Activated CD4-positive, alpha-beta T cell treated with anti-CD3 and anti-CD28 coated beads, Interleukin-2, amount 10 ng/mL, durations not matched to agents 24 days and 14 days (primary cell): ENCODE results near the gene DNMBP. TPM values are rescaled to one million over a fixed set of nuclear protein-coding genes. Genes with fewer than 3 reads are reported as not detected.

ENCODE experiments used
- DNase-seq: peaks from one replicate; pipeline ENCODE4 v3.0.0; 2022
- H3K27ac Mint-ChIP-seq: one replicate; pipeline ENCODE4 v1.8.0; 2022; ENCODE audit warnings: mild to moderate bottlenecking, mixed read lengths
- H3K27me3 Mint-ChIP-seq: one replicate; pipeline ENCODE4 v1.8.0; 2022; ENCODE audit warnings: mixed read lengths
- H3K36me3 Mint-ChIP-seq: one replicate; pipeline ENCODE4 v1.8.0; 2022; ENCODE audit warnings: low read depth, mild to moderate bottlenecking, mixed read lengths
- H3K4me1 Mint-ChIP-seq: one replicate; pipeline ENCODE4 v1.8.0; 2021; ENCODE audit warnings: mixed read lengths
- H3K4me3 Mint-ChIP-seq: one replicate; pipeline ENCODE4 v1.8.0; 2022; ENCODE audit warnings: mild to moderate bottlenecking, moderate library complexity, mixed read lengths
- H3K9me3 Mint-ChIP-seq: one replicate; pipeline ENCODE4 v1.8.0; 2021; ENCODE audit warnings: mixed read lengths
- intact Hi-C: fragments of 100-400 bp; cut with micrococcal nuclease; formaldehyde crosslinking; loops from one replicate; pipeline ENCODE4 v1.15.1; 2023
- total RNA-seq: library from RNA; stranded (reverse); gene quantifications from 2 replicates; pipeline ENCODE4 v1.2.3, GENCODE V29; 2022

Gene DNMBP
- total RNA-seq, 1 donor from 2014 or later: 1.3 TPM

DNA sequence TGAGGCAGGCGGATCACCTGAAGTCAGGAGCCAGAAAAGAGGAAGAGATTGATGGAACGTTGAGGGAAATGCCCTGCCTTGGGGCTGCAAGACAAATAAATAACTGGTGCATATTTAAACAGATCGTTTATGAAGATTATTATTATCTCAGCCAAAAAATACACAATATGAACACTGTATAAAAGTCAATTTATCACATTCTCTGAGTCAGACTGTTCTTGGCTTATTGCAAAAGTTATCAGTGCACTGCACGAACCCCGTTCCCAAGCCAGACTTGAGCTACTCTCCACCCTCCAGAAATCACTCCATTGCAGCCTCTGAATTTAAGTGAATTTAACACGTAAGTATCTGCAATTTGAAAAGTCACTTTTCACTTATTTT lies 1.6 kb downstream of the DNMBP start:
- Mint-ChIP-seq H3K9me3 (no peaks in the 10 kb centered on the region), H3K27me3 (peaks cover 29% of the 10 kb centered on the region), H3K4me3 (peak overlapping the region; percentile 86), H3K27ac (no peak overlapping the region), H3K36me3 (no peaks in the 10 kb centered on the region), H3K4me1 (peaks cover 37% of the 10 kb centered on the region)
- intact Hi-C loops: no loop called here
- DNase-seq: no peak

DNA sequence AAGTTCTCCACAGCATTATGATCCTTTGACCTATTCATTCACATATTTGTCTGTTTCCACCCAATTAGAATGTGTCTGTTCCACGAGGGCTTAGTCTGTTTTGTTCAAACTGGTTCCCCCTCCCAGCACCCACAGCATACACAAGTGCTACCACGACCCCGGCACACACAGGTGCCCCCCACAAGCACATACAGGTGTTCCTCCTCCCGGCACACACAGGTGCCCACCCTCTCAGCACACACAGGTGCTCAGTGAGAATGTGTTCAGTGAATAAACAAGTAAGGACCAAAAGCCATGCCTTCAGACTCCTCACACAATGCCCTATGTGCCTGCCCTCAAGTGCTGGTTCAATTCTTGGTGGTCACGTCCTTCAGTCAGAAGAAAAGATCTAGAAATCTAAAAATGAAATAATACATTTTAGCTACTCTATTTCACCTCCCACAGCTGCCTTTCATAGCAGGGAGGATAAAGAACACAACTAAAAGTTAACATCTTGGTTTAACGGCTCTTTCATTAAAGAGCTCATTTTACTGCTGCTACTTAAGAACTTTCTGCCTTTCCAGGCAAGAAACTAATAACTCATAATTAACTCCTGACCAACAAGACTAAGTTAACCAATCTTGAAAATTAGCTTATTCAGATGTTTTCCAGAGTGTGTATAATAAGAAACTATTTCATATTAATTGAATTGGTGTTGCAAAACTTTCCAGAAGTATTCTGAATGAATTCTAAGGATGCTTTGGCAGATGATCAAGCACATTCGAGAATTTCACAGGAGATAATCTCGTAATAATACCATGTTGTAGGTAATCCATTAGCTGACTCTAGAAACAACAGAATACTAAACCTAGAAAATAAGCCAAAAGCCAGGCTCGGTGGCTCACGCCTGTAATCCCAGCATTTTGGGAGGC lies 2.3 kb downstream of the DNMBP start:
- Mint-ChIP-seq H3K4me3 (peak overlapping the region; percentile 51), H3K9me3 (no peaks in the 10 kb centered on the region), H3K27ac (no peak overlapping the region), H3K27me3 (peaks cover 30% of the 10 kb centered on the region), H3K4me1 (peaks cover 37% of the 10 kb centered on the region), H3K36me3 (no peaks in the 10 kb centered on the region)
- intact Hi-C loops: no loop called here
- DNase-seq: no peak

DNA sequence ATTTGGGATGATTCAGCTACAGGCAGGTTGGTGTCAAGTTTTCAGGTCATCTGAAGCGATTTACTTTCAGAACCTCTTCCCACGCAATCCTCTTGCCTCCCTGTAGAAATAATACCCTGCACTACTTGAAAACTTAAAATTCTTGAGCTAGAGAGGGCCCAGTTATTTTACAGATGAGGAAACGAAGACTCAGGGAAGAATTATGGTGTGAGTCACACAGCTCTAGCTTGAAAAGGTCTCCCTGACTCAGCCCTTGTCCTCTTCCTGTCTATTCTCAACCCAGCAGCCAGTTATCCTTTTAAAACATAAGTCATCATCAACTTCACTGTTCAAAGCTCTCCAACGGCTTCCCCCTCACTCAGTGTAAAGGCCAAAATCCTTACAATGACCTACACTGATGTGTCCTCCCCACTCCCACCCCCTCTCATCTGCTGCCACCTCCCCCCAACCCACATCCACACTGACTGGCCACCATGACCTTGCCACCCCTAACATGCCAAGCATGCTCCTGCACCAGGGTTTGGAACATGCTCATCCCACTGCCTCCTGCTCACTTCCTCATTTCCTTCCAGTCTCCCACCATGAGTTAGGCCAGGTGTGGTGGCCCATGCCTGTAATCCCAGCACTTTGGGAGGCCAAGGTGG lies 3.4 kb downstream of the DNMBP start:
- Mint-ChIP-seq H3K27me3 (peaks cover 27% of the 10 kb centered on the region), H3K36me3 (no peaks in the 10 kb centered on the region), H3K4me1 (peaks cover 37% of the 10 kb centered on the region), H3K27ac (peak overlapping the region; percentile 22), H3K4me3 (peak overlapping the region; percentile 42), H3K9me3 (no peaks in the 10 kb centered on the region)
- intact Hi-C loops: loop anchor here (1.0 kb wide), 1 partner anchor 160 kb away; no protein-coding TSS in a partner anchor
- no peak for DNase-seq

DNA sequence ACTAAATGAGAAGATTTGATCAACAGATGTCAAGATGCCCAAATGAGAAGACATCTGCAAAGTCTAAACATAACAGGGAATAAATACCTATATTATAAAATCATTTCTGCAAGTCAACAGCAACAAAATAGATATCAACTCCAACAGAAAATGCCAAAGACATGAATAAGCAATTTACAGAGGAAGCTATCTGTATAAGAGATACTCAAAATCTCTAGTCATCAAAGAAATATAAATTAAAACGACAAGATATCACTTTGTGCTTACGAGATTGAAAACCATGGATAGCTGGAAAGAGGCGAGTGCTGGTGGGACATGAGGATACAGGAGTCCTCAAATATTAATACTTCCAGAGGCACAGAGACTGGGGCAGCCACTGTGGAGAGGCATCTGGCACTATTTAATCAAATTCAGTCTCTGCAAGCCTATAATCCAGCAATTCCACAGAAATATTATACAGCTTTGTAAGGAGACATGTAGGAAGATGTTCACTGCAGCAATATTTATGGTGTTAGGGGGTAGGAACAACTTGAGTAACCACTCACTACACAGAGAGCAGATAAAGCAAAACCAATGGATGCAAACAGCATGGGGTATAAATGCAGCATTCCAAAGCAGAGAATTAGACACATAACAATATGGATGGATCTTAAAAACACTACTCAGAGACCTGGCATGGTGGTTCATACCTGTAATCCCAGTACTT lies 4.8 kb downstream of the DNMBP start:
- no peaks in the 10 kb centered on the region for H3K36me3 Mint-ChIP-seq
- H3K9me3 Mint-ChIP-seq: no peaks in the 10 kb centered on the region
- H3K4me1 Mint-ChIP-seq: peaks cover 31% of the 10 kb centered on the region
- no peak overlapping the region for H3K27ac Mint-ChIP-seq
- no peak for DNase-seq
- peaks cover 14% of the 10 kb centered on the region for H3K27me3 Mint-ChIP-seq
- intact Hi-C loops: no loop called here
- no peak overlapping the region for H3K4me3 Mint-ChIP-seq

DNA sequence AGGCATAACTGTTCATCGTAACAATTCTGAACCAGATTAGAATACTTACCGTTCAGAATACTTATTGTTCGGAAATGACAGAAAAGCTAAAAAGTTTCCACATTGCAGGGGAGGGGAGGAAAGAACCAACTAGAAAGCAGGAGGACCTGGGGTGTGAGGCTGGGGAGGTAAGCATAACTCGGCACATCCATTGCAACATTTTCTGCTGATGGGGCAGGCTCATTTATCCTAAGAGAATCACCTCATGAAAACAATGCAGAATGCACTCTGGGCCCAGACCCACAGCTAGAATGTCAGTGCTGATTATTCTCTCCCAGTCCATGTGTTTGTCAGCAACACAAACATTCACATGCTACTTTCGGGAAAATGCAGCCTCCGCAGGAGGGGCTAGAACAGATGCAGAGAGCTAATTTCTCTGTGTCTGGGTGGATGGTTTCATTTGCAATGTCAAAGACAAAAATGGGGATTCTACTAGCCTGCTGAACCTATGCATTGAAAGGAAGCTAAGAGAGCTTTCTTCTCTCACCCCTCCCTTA lies 9.6 kb downstream of the DNMBP start:
- Mint-ChIP-seq H3K4me1 (peaks cover 10% of the 10 kb centered on the region), H3K36me3 (no peaks in the 10 kb centered on the region), H3K4me3 (no peak overlapping the region), H3K9me3 (no peaks in the 10 kb centered on the region), H3K27me3 (peaks cover 6% of the 10 kb centered on the region), H3K27ac (no peak overlapping the region)
- intact Hi-C loops: no loop called here
- no peak for DNase-seq

DNA sequence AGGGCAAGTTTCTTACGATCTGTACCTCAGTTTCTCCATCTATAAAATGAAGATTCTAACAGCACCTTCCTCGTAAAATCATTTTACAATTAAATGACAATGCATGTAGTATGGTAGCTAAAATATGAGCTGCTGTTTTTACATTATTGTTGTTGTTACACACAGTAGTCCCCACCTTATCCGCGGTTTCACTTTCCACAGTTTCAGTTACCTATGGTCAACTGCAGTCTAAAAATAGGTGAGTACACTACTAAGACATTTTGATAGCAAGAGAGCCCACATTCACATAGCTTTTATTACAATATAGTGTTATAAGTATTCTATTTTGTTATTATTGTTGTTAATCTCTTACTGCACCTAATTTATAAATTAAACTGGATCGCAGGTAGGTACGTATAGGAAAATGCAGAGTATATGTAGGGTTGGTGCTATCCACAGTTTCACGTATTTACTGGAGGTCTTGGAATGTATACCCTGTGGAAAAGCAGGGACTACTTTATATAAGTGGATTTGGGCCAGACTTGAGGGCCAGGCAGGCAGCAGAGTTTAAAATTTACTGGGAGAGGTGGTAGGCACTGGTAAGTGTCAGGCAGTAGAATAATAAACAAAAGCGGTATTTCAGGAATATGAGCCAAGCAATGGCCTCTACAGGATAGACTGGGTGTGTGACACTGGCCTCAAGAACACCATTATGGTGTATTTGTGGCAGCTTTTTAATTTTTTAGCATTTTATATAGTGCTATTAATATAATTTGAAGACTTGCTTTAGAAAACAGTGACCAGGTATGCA lies 10.2 kb downstream of the DNMBP start:
- H3K27me3 Mint-ChIP-seq: peaks cover 6% of the 10 kb centered on the region
- no peaks in the 10 kb centered on the region for H3K9me3 Mint-ChIP-seq
- intact Hi-C loops: no loop called here
- no peak for DNase-seq
- no peak overlapping the region for H3K27ac Mint-ChIP-seq
- no peaks in the 10 kb centered on the region for H3K36me3 Mint-ChIP-seq
- peaks cover 10% of the 10 kb centered on the region for H3K4me1 Mint-ChIP-seq
- no peak overlapping the region for H3K4me3 Mint-ChIP-seq

DNA sequence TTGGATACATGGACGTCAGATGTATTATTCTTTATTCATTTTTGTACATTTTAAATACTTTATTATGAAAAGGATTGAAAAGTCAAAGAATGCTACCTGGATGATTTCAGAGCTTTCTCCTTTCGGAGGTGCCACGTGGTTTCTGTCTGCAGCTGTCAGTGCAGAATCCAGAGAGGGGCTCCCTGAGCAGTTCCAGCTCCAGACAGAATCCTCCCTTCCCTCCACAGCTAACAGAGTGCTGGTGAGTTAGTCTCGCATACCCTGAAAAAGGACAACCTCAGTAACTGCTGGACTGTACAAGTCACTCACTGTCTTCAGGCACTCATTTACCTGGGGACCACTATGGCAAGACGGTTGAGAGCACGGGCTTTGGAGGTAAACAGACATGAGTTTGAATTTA lies 10.9 kb downstream of the DNMBP start:
- no peak overlapping the region for H3K27ac Mint-ChIP-seq
- no peak for DNase-seq
- H3K9me3 Mint-ChIP-seq: no peaks in the 10 kb centered on the region
- intact Hi-C loops: no loop called here
- peaks cover 6% of the 10 kb centered on the region for H3K27me3 Mint-ChIP-seq
- H3K4me3 Mint-ChIP-seq: no peak overlapping the region
- peaks cover 14% of the 10 kb centered on the region for H3K4me1 Mint-ChIP-seq
- H3K36me3 Mint-ChIP-seq: no peaks in the 10 kb centered on the region

DNA sequence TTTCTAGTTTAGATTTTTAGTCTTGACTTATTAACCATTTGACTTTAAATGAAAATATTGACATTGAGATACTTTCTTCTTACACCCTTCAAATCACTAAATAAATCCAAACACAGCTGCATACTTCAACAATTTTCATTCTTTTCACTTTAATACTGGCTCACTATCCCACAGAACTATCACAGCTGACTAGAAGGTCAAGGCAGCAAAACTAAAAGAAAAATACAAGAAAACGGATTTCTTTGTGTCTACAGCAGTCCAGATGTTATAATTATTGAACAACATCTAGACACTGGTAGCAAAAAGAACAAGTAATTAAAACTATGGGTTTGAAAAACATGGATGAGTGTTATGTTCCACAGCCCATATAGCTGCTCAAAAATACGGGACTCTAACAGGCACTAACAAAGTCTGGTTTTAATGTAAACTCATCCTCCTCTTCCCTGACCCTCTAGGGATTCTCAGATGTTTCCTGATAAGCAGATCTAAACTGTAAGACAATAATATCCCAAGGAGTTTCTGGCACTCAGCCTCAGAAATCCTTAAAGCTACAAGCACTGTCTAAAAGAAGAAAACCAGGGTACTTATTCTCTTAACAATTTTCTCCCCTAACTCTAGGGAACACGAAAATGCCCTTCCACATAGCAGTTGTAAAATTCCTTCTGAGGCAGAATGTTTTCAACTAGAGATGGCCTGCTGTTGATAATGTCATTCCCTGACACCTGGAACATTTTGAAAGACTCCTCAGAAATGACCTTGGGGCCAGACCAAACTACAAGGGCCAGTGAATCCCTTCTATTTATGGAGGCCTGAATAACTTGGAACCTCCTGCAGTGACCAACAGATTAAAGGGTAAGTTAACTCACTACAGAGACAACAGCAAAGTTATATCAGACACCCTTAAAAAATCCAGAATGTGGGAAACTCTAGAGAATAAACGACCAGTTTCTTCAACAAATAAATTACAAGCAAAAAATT lies 12.8 kb downstream of the DNMBP start:
- intact Hi-C loops: no loop called here
- no peaks in the 10 kb centered on the region for H3K9me3 Mint-ChIP-seq
- no peak overlapping the region for H3K27ac Mint-ChIP-seq
- no peak overlapping the region for H3K4me3 Mint-ChIP-seq
- H3K4me1 Mint-ChIP-seq: peaks cover 16% of the 10 kb centered on the region
- no peak for DNase-seq
- H3K36me3 Mint-ChIP-seq: no peaks in the 10 kb centered on the region
- peaks cover 2% of the 10 kb centered on the region for H3K27me3 Mint-ChIP-seq

DNA sequence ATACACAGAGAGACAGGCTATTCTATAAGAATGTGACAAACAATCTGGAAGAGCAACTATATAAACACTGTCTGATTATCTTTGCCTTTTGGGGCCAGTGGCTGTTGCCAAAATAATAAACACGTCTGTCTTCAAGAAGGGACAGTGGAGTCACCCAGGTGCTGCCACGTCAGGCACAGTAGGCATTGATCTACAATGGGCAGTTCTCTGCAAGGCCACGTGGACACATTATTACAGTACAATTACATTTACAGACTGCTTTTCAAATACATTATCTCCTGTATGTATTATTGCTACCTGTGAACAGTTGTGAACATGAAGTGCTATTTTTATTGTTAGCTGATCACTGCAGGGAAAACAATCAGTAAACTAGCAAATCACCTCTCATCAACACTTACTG lies 14.0 kb downstream of the DNMBP start:
- Mint-ChIP-seq H3K9me3 (no peaks in the 10 kb centered on the region), H3K36me3 (no peaks in the 10 kb centered on the region), H3K27ac (no peak overlapping the region), H3K4me3 (no peak overlapping the region), H3K27me3 (peaks cover 2% of the 10 kb centered on the region), H3K4me1 (peaks cover 16% of the 10 kb centered on the region)
- intact Hi-C loops: no loop called here
- no peak for DNase-seq

DNA sequence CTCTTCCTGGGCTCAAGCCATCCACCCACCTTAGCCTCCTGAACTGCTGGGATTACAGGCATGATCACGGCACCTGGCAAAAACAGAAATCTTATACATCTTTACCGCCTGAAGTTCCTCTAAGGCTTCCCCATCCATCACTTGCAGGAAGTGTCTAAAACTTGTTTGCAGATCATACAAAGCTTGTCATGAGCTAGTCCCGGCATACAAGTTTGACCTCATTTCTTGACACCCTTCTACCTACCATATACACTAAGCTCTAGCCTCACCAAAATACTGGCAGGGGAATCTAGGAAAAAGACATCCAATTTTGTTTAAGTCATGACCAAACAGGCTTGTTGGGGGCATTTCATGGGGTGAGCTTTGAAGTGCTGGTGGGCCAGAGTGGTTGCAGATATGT lies 14.5 kb downstream of the DNMBP start:
- intact Hi-C loops: no loop called here
- Mint-ChIP-seq H3K27ac (no peak overlapping the region), H3K4me1 (peaks cover 16% of the 10 kb centered on the region), H3K36me3 (no peaks in the 10 kb centered on the region), H3K27me3 (peaks cover 2% of the 10 kb centered on the region), H3K9me3 (no peaks in the 10 kb centered on the region), H3K4me3 (no peak overlapping the region)
- DNase-seq: no peak

DNA sequence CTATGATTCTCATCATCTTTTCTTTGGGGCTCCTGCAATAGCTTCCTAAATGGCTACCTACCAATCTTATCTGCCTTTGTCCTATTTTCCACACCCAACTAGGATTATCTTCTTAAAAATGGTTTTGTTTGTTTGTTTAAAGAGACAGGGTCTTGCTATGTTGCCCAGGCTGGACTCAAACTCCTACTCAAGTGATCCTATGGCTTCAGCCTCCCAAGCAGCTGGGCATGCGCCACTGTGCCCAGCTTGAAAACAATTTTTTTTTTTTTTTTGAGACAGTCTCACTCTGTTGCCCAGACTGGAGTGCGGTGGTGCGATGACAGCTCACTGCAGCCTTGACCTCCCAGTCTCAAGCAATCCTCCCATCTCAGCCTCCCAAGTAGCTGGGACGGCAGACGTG lies 14.9 kb downstream of the DNMBP start:
- H3K27ac Mint-ChIP-seq: no peak overlapping the region
- no peaks in the 10 kb centered on the region for H3K9me3 Mint-ChIP-seq
- no peak overlapping the region for H3K4me3 Mint-ChIP-seq
- H3K4me1 Mint-ChIP-seq: peaks cover 16% of the 10 kb centered on the region
- intact Hi-C loops: no loop called here
- peaks cover 2% of the 10 kb centered on the region for H3K27me3 Mint-ChIP-seq
- DNase-seq: no peak
- H3K36me3 Mint-ChIP-seq: no peaks in the 10 kb centered on the region
